ENCODE measurements around the gene ATF7.
A peak's percentile ranks its signal among the peaks of the same experiment; 100 is the strongest.
"Not testable (repeated sequence)": the region's sequence is repeated elsewhere in the genome, so short reads cannot be mapped to it uniquely, and the experiment has no call there.

ATF7 gene

GRCh38 chr12:53564278-53564677 lies 61.9 kb downstream of the ATF7 start:
- DNase-seq: no peak

GRCh38 chr12:53563452-53564028 lies 62.6 kb downstream of the ATF7 start:
- no peak for DNase-seq

DNA sequence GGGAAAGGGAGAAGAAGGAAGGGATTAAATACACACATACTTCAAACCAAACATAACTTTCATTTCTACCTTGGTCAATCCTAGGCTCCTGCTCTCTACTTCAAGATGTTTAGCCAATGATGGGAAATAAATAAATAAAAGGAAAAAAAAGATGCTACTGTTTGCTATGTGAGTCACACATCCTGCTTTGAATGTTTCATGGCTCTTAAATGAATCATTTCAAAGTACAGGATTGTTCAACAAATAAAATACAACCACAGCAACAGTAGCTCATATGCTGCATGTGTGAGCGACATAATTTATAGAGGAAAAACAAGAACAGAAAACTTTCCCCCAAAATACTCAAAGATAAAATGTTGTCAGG lies 64.6 kb downstream of the ATF7 start:
- DNase-seq: no peak

DNA sequence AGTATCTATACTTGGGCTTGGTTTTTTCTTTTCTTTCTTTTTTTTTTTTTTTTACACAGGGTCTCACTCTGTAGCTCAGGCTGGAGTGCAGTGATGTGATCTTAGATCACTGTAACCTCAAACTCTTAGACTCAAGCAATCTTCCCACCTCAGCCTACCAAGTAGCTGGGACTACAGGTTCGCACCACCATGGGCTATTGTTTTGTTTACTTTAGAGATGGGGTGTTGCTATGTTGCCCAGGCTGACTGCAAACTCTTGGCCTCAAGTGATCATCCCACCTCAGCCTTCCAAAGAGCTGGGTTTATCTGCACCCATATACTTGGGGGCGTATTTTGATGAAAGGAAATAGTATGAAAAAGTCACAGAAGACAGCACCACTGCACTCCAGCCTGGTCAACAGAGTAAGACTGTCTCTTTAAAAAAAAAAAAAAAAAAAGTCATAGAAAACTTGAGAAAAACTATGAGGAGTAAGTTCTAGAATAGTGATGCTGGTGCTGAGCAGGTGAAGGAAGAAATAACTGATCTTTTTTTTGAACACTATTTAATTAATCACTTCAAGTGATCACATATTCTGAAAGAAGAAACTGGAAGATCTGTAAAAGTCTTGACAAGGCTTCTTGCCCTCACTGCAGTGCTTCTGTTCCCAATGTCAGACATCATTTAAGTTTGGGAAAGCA lies 65.1 kb downstream of the ATF7 start:
- no peak for DNase-seq

- DNase-seq: no peak
Measured at GRCh38 chr12:53560351-53560750, 65.8 kb downstream of the ATF7 start.

DNA sequence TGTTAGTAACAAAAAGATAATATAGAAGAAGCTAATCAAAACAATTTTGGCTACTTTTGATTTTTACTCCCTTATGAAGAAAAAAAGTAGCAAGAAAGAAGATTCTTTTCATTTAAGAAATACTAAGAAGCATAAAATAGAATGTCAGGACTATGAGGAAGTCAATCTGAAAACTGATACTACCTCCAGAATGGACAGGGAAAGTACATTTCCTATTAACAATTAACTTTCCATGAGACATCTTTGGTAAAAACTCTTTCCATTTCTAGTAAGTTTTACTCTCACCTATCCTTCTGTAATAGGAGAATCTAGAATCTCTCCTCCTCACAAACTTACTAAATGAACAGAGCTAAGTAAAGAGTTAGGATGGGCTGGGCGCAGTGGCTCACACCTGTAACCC lies 67.6 kb downstream of the ATF7 start:
- no peak for DNase-seq

GRCh38 chr12:53552361-53553327 lies 73.5 kb downstream of the ATF7 start:
- no peak for DNase-seq

DNA sequence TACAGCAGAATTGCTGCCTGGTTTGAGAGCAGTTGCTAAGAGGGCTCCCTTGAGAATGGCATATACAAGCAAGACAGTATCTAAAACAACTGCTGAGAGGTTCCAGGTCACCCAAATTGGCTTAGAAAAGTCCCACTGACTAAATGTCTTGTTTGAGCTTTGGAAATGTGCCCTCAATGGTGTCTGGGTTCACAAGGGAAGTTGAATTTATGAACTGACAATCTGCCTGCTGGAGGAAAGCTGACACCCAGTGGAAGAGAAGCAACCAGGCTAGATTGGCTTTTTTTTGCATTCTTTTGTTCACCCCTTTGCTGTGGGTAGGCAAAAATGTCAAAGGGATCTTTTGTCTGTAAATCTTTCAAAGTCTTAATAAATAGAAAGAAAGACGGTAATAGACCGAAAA lies 74.3 kb downstream of the ATF7 start:
- no peak for DNase-seq

GRCh38 chr12:53550595-53550994 lies 75.6 kb downstream of the ATF7 start:
- DNase-seq: no peak

DNA sequence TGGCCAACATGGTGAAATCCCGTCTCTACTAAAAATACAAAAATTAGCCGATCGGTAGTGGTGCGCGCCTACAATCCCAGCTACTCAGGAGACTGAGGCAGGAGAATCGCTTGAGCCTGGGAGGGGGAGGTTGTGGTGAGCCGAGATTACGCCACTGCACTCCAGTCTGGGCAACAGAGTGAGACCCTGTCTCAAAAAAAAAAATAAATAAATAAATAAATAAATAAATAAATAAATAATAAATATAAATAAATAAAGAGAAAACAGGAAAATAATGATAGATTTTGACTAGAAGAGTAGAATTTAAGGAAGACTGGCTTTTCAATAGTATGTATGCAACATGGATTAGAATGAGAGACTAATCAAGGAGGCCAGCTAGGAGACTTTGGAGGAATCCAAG lies 76.1 kb downstream of the ATF7 start:
- DNase-seq: not testable (repeated sequence)

DNA sequence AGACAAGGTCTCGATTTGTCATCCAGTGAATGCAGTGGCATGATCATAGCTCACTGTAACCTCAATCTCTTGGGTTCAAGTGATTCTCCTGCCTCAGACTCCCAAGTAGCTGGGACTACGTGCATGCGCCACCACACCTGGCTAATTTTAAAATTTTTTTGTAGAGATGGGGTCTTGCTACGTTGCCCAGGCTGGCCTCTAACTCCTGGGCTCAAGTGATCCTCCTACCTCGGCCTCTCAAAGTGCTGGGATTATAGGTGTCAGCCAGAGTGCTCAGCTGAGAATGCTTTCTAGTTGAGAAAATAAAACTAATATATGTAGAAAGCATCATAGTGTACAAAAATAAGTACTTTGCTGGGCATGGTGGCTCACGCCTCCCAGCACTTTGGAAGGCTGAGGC lies 77.8 kb downstream of the ATF7 start:
- not testable (repeated sequence) for DNase-seq

- DNase-seq: peak; percentile 57
Measured at GRCh38 chr12:53543539-53543938, 82.6 kb downstream of the ATF7 start.

DNA sequence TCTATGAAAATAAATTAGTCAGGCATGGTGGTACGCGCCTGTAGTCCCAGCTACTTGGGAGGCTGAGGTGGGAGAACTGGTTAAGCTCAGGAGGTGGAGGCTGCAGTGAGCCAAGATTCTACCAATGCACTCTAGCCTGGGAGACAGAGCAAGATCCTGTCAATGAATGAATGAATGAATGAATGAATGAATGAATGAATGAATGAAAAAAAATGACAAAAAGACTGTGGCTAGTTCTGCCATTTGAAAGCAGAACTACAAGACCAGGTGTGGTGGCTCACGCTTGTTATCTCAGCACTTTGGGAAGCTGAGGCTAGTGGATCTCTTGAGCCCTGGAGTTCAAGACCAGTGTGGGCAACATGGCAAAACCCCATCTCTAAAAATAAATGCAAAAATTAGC lies 86.7 kb downstream of the ATF7 start:
- no peak for DNase-seq

DNA sequence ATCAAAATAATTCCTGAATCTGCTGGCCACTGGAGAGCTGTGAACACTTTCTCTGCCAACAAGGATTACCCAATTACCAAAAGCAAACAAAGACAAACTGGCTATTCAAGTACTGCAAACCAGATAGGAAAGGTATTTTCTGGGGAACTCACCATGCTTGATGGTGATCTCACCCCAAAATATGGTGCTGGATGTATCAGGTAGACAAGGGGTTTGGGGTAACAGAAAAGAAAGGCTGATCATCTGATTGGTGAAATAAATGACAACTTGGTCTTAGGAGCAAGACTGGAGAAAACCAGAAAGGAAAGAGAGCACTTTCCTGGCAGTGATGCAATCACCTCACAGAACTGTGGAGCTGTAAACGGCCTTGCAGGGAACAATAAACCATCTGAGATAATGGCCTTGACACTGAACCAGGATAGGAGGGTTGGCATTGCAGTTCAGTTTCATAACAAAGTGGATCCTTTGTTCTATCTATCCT lies 87.9 kb downstream of the ATF7 start:
- DNase-seq: no peak

GRCh38 chr12:53536962-53537361 lies 89.2 kb downstream of the ATF7 start:
- no peak for DNase-seq

DNA sequence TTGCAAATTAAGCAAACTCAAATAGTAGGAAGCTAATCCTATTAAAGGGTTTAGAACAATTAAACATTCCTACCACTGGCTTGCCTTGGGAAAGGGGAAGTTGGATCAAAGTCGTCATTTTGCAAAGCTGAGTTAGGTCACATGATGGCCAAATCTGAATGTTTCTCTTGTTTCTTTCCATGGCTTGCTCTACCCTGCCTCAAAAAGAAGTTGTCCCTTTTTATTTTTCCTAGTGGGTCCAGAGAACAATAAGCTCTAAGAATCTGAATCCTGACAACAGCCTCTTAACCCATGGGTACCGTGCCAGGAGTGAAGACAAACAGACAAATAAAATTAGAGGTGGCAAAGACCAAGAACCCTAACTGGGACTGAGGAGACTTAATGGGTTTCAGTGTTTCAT lies 92.7 kb downstream of the ATF7 start:
- DNase-seq: no peak

DNA sequence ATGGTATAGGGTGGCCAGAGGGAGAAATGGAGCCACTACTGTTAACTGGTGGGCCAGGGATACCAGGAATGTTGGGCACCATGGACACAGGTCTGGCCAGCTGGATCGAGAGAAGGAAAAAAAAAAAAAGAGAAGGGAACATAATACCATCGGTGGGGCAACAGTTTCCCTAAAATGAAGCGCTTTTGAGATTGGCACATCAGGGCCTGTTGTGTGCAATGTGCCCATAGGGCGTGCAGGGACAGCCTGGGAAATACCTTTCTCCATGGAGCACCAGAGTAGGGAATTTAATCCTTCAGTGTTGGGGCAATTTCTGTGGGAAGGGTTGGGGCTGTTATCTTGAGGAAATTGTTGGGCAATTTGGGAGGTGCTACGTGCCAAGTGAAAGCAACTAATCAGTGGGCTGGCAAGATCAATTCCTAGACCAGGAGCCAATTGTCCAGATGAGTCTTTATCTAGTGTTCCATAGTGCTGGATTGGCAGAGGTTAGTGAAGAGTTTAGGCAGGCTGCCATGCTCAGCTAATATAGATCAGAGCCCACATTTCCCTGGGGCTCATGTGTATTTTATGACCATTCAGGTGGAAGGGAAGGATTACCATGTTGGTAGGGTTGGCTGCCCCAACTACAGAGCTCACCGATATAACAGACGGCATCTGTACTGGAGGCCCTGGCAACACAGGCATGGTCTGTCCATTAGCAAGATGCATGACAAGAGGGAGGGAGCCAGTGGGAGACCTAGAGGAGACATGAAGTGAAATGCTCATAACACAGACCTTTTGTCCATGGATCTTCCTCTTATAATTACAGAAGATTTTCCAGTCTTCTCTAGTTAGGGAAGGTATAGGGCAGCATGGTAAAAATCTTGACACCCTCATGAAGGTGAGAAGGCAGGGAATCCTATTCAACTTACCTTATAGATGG lies 93.4 kb downstream of the ATF7 start:
- no peak for DNase-seq

- DNase-seq: no peak
Measured at GRCh38 chr12:53532021-53532420, 94.2 kb downstream of the ATF7 start.

GRCh38 chr12:53530920-53531319 lies 95.3 kb downstream of the ATF7 start:
- DNase-seq: no peak

GRCh38 chr12:53530061-53530460 lies 96.1 kb downstream of the ATF7 start:
- no peak for DNase-seq

- DNase-seq: no peak
Measured at GRCh38 chr12:53524476-53524875, 101.7 kb downstream of the ATF7 start.

GRCh38 chr12:53523131-53523530 lies 103.1 kb downstream of the ATF7 start:
- no peak for DNase-seq

DNA sequence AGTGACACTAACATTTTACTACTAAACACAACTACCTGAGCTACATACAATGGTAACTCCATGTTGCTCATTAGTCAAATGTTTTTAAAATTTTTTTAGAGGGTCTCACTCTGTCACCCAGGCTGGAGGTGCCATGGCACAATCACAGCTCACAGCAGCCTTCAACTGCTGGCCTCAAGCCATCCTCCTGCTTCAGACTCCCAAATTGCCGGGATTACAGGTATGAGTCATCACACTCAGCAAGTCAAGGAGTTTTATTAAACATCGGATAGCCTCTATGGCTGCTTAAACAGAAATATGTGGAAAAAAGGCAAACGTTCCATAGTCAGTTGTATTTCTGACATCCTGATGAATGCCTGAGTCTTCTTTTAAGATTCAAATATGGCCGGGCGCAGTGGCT lies 107.8 kb downstream of the ATF7 start:
- DNase-seq: no peak

Measured in activated naive CD4-positive, alpha-beta T cell treated with anti-CD3 and anti-CD28 coated beads, Interleukin-2, amount 50 U/mL, for 16 hours (primary cell).